Measurements from ENCODE around the gene LBR.
"Not testable (repeated sequence)": the region's sequence is repeated elsewhere in the genome, so short reads cannot be mapped to it uniquely, and the experiment has no call there.

Gene LBR

DNA sequence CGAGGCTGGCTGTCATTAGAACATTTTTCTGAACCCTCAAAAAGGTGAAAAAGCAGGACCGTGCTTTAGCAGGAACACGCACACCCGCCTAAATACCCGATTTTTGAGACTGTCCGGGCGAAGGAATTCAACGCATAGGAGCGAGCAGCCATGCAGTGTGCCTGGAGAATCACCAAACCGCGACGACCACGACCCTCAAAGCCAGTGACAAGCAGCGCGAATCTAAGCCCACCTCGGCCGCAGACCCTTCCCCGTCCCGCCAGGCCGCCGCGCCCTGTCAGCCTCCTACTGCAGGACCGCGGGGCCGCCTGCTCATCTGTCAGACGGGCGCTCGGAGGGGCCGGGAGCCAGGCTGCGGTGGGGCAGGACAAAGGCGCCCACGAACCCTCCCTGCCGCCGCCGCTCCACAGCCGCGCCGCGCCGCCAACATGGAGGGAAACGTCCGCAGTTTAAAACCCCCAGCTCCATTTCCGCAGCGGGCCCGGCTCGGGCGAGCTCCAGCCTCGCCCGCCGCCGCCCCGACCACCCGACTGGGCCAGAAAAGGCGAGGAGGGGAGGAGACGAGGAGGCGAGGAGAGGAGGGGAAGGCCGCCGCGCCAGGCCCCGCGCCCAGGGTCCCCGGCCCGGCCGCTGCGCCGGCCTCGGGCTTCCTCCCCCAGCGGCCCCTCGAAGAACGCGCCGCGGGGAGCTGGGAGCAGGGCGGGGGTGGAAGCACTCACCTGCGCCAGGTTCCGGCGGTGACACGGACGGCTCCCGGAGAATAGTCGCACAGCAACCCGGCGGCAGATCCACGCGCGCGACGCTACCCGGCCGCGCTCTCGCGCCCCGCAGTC, at the start of gene LBR:
Gene LBR (minus strand): TSS at position 804 of the 833 bp plus-strand sequence. CDS start 3,963 bp downstream, outside the sequence.
- DNase-seq: peak; percentile 42

DNA sequence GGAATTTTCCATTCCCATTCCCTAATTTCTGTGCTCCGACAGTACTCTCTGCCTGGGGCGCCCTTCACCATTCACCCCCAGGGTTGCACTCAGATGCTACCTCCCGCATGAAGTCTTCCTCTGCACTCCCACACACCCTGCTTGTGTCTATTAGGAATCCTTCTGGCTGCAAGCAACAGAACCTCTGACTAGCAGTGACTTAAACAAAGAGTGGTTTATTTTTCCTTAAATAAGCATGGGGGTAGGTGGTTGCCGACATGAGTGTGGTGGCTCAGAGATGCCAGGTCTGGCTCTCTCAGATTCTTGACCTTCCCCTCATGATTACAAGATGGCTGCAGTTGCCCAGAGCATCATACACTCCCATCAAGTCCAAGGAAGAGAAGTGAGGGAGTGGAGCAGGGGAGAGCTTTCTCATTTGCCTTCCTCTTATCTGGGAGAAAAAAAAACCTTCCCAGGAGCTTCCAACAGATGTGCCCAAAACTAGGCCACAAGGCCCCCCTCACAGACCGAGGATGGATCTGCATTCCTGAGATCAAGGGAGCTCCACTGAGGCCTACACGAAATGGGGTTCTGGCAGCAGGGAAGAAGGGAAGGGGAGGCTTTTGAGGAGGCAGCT, 49.6 kb upstream of the LBR start:
- no peak for DNase-seq

GRCh38 chr1:225476538-225476988, 48.7 kb upstream of the LBR start:
- DNase-seq: no peak

- no peak for DNase-seq
These were observed 48.3 kb upstream of the LBR start for GRCh38 chr1:225476100-225476511.

DNA sequence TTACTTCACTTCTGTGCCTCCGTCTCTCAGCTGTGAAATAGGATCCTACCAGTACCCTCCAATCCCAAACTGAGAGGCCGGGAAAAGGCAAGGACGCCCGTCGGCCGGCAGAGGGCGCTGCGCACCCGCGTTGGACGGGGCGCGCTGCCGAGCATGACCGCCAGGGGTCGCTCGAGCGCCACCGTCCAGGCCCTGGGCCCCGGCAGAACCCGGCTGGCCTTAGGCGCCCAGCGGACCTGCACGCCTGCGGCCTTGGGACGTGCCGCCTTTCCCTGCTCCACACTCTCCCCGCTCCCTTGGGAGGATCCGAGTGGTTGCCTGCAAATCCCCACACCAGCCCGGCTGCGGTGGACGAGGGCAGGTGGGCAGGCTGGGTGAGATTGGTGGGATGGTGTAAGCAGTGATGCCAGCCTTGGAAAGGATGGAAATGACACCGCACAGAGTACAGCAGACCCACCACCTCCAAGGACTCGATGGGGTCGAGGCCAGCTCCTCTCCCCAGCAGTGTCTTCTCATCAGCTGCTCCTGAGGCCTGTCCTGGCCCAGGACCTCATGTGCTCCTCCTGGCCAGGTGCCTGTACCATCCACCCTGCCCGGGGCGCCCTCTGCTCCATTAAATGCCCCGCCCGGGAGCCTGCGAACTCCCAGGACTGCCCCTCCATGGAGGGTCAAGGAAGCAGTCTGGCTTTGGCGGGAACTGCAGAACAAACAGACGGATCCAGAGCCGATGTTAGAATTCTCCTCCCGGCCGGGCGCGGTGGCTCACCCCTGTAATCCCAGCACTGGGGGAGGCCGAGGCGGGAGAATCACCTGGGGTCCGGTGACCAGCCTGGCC, 47.4 kb upstream of the LBR start:
- peak; percentile 54 for DNase-seq

- DNase-seq: no peak
These were observed 46.7 kb upstream of the LBR start for GRCh38 chr1:225474439-225474985.

- DNase-seq: not testable (repeated sequence)
These were observed 46.0 kb upstream of the LBR start for GRCh38 chr1:225473676-225474438.

DNA sequence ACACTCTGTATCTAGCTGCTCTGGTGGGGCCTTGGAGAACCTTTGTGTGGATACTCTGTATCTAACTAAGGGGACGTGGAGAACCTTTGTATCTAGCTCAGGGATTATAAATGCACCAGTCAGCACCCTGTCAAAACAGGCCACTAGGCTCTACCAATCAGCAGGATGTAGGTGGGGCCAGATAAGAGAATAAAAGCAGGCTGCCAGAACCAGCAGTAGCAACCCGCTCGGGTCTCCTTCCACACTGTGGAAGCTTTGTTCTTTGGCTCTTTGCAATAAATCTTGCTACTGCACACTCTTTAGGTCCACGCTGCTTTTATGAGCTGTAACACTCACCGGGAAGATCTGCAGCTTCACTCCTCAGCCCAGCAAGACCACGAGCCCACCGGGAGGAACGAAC, 45.4 kb upstream of the LBR start:
- not testable (repeated sequence) for DNase-seq

DNA sequence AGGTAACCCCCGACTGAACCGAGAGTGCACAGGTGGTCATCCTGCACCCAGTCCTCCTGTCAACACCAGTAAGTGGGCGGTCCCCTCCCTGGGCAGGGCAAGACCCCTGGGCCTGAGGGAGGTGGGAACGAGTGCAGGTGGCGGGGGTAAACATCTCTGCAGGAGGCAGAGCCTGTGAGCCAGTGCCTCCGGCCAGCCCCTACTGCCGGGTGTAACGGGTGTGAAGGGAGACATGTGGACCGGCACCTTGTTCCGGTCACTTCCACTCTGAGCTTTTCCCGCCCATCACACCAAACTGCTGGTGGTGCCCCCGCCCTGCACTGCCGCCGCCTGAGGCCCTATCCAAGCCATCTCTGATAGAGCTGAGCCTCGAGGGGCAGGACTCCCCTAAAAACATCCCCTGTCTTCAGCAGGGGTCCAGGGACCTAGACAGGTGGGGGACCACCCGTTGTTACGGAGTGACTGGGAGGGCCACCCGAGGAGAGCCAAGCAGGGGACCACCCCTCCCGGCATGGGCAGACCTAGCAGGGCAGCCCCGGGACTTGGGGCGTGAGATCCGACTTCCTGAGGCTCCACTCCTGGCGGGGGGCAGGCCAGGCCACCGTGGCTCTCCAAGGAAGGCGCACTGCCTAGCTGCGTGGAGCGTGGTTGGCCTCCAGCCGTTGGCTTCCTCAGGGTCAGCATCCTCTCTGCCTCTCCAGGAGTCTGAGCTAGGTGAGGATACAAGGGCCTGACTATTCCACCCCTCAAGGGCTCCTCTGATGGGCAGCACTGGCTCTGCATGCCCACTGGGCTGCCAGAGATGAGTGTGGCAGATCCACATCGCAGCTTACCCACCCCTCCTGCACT, 43.8 kb upstream of the LBR start:
- no peak for DNase-seq

- DNase-seq: no peak
These were observed 43.2 kb upstream of the LBR start for GRCh38 chr1:225471109-225471452.

GRCh38 chr1:225470211-225471108, 42.6 kb upstream of the LBR start:
- no peak for DNase-seq

DNA sequence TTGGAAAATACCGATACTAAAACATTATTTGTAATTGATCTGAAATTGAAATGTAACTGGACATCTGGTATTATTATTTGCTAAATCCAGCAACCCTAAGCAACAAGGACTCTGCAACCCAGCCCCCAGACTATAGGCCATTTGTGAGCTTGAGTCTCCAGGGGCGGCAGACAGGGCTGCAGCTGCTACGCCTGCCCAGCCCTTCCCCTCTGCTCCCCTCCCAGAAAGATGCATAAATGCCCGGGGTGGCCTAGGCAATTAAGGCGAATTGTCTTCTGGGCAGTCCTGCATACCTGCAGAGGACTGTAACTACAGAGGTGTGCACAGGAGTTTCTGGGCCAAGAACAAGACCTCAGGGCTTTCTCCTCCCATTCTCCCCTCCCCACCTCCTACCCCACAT, 41.2 kb upstream of the LBR start:
- no peak for DNase-seq

DNA sequence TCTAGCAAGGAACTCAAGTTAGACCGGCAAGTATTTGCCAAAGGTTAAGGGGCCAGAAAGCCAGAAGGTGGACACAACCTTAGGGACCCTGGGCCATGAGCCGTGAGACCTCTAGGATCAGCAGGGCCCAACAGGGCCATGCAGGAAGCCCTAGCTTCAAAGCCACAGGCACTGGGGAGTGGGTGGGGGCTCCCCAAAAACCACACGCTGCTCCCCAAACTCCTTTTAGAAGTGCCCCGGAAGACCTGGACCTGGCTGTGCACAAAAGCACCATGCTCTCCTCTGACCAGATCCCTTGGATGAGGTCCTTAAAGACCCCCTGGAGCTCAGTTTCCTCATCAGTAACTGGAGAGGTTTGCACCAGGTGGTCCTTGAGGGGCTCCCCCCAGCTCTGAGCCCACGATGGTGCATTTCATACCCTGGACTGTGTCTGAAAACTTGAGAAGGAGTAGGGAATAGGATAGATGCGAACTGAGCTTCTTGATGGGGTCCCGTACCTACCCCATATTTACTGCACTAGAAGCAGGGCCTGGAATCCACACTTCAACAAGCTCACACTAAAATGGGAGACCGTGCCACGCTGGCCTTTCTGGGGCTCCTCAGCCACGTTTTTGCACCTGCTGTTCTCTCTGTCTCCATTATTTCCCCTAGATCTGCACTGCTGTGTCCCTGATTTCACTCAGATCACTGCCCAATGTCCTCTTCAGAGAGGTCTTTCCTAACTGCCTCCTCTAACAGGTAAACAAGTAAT, 40.6 kb upstream of the LBR start:
- DNase-seq: no peak

- no peak for DNase-seq
These were observed 39.6 kb upstream of the LBR start for GRCh38 chr1:225467193-225468020.

- DNase-seq: no peak
These were observed 39.0 kb upstream of the LBR start for GRCh38 chr1:225466848-225467192.

DNA sequence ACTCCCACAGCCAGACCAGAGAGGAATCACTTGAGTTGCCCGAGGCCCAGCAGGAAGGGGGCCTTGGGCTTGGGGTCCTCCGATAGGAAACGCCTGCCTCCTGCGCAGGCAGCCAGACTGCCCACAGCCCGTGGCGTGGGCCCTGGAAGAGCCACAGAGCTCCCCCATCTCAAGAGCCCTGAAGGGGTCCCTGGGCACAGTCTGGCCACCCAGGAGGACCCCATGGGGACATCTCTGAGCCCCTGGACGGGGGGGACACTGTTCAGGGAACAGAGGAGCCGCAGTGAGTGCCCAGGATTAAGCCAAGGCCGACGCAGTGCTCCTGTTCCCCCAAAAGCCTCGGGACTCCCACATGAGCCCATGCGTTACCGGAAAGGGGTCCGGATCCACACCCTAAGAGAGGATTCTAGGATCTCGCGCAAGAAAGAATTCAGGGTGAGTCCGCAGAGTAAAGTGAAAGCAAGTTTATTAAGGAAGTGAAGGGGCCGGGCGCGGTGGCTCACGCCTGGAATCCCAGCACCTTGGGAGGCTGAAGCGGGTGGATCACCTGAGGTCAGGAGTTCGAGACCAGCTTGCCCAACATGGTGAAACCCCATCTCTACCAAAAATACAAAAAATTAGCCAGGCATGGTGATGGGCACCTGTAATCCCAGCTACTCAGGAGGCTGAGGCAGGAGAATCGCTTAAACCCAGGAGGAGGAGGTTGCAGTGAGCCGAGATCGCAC, 38.1 kb upstream of the LBR start:
- DNase-seq: no peak

DNA sequence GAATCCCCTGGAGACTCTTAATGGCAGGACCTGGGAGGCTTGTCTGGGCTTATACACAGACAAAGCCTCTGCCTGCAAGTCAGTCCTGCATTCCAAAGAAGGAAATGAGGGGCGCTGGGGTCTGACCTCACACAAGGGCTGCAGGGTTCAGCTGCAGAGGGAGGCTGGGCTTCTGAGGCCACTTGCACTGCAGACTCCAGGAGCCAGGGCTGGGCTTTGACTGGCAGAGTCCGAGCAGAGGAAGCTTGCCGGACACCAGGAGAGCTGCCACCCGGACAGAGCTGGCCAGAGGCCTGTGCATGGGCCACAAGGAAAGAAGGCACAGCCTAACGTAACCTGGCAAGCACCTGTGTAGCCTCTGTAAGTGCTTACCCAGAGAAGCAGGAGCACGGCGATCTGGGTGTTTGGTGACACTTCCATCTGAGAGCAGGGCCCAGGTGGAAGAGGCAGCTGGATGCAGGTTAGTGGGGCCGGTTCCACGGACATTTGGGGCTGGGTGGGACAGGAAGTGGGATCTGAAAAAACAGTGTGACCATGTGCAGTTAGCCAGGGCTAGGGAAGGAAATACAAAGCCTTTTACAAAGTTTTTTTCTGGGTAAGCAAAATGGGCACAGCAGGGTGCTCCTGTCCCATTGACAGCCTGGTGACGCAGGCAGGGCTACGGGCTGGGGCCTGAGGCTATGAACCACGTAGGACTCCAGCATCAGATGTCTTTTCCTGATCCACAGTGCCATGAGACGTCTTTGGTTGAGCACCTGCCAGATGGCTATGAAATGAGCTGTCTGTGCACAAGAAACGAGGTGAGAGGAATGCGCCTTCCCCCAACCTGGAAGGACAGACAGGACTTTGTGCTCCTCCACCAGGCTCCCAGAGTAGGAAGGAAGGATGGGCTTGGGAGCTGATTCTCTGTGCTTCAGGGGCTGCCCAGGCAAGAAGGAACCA, 37.3 kb upstream of the LBR start:
- no peak for DNase-seq

Measured in COR-L47 (cell line).